ENCODE measurements around the gene RPRD2.
"Not testable (repeated sequence)": the region's sequence is repeated elsewhere in the genome, so short reads cannot be mapped to it uniquely, and the experiment has no call there.

RPRD2 gene

DNA sequence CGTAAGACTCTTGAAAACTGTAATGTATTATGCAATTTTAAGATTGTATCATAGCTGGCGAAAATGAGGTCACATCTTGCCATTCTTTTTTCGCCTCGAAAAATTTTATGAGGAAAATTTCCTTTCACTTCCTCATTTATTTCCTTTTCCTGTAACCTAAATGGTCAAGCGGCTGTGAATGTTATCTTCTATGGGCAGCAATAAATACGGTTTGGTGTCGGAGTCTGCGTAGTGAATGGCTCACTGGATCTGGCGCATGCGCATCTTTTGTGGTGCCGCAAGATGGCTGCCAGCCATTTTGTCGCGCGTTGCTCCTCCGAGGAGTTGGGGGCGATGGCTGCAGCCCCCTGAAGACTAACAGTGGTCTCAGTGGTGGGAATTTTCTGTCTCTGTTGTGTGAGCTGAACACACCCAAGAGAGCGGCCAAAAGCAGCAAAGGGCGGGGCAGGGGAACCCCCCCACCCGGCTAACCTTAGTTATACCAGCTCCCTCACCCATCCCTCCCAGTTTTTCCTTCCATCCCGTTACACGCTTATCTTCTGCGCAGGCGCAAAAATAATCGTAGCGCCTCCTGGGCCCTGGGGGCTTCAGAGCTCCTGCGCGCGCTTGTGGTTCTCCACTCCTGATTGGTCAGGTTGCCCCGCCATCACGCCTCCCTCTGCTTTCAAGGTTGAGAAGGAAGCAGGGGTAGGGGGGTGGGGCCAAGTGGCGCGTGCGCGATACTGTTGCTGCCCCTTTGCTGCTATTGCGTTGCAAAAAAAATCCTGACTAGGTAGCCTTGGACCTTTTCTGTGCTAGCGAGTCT lies at the start of gene RPRD2:
Gene RPRD2 (plus strand): TSS at position 722 of the 805 bp plus-strand sequence. CDS start 568 bp downstream, outside the sequence.
- DNase-seq (ENCODE audit: low read depth in 2 of 2): peak; percentile 97 to 98

DNA sequence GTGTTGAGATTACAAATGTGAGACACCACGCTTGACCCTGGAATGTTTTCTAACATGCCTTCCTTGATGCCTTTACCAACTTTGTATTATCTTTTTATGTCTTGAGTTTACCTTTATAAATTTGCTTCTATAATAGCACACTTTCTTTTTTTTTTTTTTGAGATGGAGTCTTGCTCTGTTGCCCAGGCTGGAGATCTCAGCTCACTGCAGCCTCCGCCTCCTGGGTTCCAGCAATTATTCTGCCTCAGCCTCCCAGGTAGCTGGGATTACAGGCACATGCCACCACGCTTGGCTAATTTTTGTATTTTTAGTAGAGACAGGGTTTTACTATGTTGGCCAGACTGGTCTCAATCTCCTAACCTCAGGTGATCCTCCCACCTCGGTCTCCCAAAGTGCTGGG lies 49.3 kb upstream of the RPRD2 start:
- DNase-seq (ENCODE audit: low read depth in 2 of 2): not testable (repeated sequence)

DNA sequence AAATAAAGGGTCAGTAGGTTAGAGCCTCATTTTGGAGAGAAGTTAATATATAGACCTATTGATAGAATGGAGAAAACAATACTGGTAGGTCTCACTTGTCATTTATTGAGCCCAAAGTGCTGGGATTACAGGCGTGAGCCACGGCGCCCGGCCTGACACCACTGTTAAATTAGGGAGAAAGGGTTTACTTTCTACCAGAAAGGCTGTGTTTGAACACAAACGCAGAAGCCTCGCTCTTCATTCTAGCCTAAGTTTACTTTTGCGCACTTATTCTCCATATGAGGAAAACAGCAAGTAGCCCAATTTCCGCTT lies 43.3 kb upstream of the RPRD2 start:
- no peak for DNase-seq (ENCODE audit: low read depth in 2 of 2)

DNA sequence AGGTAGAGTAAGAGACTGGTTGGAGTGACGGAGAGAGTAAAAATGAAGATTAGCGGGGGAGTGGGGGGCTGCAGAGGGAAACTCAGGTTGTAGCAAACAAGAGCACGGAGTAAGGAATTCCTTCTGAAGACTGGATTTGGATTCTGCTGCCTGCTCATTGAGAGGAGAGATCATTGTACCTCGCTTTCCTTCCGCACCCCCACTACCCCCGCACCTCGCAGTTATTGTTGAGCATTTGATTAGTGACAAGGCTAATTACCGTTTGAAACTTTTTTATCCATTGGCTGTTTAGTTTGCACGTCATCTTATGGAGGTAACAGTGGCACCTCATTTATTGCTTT lies 42.2 kb upstream of the RPRD2 start:
- no peak for DNase-seq (ENCODE audit: low read depth in 2 of 2)

DNA sequence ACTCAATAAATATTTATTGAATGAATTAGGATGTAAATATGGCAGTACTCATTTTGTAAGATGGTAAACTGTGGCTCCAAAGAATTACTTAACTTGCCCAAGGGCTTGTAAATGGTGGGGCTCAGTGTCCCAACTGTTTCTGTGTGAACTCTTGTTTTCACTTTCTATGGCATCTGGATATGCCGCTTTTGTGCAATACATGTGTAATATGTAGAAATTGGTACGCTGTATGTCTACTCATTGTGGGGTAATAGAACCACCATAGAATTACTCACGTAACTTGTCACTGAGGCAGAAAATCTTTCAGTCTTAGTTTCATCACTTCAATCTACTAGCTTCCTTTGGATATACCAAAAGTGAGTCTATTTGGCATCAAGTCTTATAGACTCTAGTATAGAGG lies 41.6 kb upstream of the RPRD2 start:
- peak in 1 of 2 donors; percentile 15 for DNase-seq (ENCODE audit: low read depth in 2 of 2)

DNA sequence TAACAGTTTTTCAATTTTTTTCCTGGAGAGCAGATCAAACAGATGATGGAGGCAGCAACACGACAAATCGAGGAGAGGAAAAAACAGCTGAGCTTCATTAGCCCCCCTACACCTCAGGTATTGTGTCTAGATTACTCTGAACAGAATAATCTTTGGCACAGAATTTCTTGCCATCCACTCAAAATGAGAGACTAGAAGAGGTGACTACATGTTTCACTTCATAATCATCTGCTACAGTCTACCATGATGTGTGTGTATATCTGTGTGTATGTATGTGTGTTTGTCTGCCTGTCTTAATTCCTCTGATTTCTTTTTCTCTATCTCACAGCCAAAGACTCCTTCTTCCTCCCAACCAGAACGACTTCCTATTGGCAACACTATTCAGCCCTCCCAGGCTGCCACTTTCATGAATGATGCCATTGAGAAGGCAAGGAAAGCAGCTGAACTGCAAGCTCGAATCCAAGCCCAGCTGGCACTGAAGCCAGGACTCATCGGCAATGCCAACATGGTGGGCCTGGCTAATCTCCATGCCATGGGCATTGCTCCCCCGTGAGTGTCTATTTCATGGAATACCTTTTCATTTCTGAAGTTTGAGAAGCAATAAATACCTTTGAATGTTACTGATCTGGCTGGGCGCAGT lies 31.2 kb upstream of the RPRD2 start:
- DNase-seq (ENCODE audit: low read depth in 2 of 2): no peak

DNA sequence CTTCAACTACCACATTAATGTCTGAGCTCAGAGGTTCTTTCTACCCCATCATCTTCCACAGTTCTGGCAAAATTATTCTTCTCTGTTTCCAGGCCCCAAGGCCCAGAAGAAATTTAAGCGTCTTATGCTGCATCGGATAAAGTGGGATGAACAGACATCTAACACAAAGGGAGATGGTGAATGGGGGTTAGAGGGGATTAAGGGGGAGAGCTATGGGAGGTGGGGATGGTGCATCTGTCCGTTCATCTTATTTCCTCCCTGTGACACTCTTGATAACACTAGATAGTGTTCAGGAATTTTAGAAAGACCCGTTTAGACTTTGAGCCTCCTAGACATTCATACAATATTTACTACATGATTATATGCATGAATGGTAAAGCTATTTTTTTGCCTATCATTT lies 17.6 kb upstream of the RPRD2 start:
- DNase-seq (ENCODE audit: low read depth in 2 of 2): no peak

DNA sequence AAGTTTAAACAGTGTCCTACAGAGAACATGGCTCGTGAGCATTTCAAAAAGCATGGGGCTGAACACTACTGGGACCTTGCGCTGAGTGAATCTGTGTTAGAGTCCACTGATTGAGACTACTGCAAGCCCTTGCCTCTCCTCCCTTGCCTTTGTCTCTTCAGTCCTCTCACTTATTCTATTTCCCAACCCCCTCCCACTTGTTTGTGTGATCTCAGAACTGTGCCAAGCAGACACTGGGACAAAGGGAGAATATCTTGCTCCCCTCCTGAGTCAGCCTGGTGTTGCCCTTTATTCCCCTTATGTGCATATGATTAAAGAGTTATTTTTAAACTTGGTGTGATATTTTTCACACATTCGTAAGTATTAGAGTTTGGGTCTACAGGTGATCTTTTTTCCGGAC lies 11.1 kb upstream of the RPRD2 start:
- DNase-seq (ENCODE audit: low read depth in 2 of 2): no peak

DNA sequence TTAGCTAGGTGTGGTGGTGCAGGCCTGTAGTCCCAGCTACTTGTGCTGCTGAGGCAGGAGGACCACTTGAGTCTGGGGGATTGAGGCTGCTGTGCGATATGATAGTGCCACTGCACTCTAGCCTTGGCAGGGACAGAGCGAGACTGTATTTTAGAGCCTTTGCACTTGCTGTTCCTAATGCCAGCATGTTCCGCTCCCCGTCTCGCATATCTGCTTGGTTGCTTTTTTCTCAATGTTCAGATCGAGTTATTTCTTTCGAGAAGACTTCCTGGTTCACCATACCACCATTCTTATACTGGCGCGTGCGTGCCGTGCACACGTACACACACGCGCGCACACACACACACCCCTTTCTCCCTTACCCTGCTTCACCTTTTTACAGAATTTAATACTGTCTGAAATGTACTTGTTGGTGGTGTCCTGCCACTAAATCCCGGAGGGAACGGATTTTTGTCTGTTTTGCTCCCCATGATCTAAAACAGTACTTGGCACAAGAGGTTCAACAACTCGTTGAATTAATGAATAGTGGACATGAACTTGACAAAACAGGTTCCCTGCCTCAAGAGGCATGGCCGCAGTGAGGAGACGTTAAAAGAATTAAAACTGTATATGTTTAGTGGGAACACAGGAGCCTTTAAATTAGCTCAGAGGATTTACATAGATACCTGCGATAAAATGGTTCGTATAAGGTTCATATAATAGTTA lies 1.1 kb upstream of the RPRD2 start:
- no peak for DNase-seq (ENCODE audit: low read depth in 2 of 2)

DNA sequence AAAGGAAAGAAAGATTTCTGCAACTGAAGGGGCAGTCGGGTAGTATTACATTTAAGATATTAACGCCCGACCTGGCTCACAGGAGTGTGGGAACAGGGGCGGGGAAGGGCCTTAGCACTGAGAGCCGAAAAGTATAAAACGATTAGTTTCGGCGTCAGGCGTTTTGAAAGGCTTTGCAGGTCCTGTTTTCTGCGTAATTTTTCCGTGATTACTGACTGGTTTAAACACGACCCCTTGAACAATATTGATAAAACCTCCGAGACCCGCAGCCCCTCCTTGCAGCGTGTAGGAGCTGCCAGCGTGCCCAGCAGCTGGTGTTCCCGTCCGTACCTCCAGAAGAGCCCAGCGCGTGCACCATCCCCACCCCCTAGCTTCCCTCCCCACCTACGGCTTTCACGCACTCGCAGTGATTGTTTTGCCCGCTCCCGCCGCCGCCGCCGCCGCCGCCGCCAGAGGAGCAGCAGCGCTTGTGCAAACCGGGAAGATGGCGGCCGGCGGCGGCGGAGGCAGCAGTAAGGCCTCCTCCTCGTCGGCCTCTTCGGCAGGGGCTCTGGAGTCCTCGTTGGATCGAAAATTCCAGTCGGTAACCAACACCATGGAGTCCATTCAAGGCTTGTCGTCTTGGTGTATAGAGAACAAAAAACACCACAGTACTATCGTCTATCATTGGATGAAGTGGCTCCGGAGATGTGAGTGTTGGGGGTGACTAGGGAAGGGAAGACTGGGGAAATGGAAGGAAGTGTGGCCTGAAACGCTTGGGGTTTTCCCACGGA lies 470 bp downstream of the RPRD2 start:
- peak; percentile 59 to 65 for DNase-seq (ENCODE audit: low read depth in 2 of 2)

DNA sequence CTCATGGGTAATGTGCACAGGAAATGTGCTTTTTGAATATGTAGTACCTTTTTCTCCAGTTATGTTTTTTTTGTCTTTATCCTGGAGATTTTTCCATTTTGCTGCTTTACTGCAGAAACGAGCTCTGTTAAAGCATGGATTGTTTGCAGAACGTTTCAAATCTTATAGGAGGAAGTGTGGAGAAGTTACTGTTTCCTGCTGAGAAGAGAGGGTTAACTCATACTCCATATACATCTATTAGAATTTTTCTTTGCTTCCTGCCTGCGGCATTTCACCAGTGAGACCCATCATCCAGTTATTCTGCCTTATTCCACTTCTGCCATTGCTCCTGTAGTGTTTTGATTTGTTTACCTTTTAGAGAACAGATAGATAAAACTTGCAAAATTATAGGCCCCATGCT lies 2.0 kb downstream of the RPRD2 start:
- no peak for DNase-seq (ENCODE audit: low read depth in 2 of 2)

DNA sequence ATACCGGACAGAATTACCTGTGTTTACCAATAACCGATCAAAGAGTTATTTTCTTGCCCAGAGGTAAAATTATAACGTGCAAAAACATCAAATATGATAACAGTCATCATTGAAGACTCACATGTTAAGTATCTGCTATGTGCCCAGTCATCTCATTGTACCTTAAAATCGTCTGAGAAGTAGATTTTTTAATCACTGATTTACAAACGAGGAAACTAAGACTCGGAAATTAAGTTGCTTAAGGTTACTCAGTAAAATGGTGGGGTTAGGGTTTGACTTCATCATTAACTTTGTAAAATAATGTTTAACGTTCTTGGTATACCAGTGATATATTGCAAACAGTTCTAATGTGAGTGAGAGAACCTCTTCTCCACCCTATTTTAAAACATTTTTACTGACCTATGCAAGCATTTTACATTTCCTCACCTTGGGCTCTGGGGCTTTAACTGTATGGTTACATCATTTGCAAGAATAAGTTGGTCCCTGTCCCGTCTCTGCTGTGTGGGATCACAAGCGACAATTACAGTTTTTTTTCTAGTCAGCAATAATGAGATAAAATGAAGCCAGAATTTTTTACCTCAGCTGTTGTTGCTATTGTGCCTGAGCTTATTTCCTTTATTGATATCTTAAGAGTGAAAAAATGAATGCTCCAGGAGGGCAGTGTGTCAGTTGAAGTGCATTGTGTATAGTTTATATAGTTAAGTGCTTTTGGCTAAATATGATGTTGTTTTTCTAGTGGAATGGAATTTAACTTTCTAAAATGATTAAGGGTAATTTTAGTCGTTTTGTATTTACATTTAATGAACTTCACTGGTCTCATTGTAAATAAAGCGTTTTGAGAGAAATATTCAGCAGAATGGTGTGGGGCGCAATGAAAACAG lies 2.7 kb downstream of the RPRD2 start:
- no peak for DNase-seq (ENCODE audit: low read depth in 2 of 2)

DNA sequence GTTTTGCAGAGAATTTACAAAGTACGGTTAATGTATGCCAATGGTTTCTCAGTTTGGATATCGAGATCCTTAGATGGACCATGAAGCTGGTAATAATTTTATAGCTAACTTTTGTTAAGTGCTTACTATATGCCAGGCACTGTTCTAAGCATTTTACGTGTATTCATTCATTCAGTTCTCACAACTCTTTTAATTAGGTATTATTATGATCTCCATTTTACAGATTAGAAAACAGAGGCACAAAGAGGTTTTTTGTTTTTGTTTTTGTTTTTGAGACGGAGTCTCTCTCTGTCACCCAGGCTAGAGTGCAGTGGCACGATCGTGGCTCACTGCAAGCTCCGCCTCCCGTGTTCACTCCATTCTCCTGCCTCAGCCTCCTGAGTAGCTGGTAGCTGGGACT lies 7.2 kb downstream of the RPRD2 start:
- no peak for DNase-seq (ENCODE audit: low read depth in 2 of 2)

DNA sequence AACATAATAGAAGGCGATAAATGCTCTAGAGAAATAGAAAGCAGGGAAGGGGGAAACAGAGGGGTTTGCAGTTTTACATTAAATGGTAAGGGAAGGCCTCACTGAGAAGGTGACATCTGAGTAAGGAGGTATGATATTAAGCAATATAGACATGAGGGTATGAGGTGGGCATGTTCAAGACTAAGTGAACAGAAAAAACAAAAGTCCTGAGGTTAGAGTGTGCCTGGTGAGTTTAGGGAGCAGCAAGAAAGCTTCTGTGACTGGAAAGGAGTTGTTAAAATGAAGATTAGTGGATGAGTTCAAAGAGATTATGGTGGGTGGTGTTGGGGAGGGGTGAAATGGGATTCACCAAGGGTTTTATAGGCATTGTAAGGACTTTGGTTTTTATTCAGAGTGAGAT lies 8.6 kb downstream of the RPRD2 start:
- DNase-seq (ENCODE audit: low read depth in 2 of 2): no peak

DNA sequence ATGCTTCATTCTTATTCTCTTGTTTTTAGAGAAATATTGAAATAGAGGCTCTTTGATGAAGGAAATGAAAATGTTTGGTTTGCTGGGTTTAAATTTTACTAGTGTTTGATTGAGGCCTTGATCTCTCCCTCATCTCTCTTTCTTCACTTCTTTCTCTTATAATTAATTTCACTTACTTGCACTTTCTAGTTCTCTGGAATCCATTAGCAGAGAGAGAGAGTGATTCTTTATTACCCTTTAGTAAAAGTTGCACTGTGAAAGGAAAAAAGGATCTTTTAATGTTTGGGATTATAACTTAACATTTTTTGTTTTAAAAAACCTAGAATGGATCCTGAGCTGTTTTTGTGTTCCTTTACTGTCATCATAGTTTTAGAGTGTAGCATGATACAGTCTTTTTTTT lies 12.2 kb downstream of the RPRD2 start:
- no peak for DNase-seq (ENCODE audit: low read depth in 2 of 2)

DNA sequence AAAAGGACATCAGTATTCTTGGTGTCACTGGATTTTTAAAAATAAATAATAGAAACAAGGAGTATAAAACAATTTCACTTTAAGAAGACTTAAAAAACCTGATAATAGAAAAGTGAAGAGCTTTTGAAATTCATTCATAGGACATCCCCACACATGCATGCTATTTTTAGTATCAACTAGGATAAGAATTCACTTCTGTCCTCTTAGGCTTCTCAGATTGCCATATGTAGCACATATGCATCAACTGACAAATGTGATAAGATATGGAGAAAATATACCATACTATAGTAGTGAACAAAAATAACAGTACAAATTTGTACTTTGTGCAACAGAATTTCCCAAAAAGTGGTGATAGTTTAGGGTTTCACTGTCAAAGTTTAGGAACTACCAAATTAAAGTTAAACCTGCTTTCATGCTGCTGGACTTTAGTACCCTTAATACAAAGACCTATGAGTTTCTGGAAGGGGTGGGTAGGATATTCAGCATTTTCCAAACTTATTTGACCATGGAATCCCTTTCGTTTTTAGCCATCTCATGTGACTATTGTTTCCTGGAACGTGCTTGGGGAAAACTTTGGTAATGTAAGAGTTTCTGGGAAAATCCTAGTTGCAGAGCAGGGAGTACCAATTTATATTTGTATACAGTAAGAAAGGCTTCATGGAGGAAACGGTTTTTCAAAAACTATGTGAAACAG lies 19.8 kb downstream of the RPRD2 start:
- no peak for DNase-seq (ENCODE audit: low read depth in 2 of 2)

DNA sequence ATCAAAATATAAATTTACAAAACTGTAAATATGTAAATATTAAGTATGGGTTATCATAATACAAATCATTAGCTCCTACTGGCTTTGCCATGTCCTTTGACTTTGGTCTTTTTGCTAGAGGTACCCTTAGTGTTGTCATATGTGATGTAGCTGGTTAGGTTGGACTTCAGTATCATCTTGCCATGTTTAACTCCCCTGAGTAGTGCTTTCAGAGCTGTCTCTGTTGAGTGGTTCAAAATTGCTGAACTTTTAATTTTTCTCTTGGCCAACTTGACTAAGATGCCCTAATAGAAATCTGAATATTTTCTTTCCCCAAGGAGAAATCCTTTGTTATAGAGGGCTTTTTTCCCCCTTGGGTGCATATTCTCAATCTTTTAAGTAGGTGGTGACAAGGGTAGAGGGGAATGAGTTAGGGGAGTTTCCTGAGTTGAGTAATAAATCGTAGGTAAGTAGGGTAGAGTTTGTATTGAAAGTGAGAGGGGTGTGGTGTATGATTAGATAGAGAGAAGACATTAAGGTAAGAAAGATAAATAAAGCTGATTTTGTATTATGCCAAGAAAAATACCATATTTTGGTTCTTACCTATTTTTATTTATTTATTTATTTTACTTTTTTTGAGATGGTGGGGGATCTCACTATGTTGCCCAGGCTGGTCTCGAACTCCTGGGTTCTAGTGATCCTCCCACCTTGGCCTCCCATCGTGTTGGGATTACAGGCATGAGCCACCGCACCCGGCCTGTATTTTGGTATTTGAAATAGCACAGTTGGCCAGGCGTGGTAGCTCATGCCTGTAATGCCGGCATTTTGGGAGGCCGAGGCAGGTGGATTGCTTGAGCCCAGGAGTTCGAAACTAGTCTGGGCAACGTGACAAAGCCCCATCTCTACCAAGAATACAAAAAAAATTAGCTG lies 21.8 kb downstream of the RPRD2 start:
- DNase-seq (ENCODE audit: low read depth in 2 of 2): no peak

DNA sequence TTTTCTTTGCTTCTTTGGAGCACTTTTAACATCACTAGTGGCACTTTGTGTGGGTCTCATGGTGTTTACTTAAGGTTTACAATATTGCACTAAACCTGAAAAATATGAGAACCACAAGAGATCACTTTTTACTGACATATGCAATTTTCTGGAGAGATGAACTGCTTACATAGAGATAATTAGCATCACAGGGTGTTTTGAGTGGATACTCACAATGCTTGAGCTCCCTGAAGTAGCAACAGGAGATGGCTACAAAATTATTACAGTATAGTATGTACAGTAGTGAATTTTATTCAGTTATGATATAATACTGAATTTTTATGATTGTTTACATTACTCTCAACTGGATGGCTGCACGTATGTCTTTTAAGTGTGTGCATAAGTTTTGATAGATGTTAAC lies 22.6 kb downstream of the RPRD2 start:
- no peak for DNase-seq (ENCODE audit: low read depth in 2 of 2)

DNA sequence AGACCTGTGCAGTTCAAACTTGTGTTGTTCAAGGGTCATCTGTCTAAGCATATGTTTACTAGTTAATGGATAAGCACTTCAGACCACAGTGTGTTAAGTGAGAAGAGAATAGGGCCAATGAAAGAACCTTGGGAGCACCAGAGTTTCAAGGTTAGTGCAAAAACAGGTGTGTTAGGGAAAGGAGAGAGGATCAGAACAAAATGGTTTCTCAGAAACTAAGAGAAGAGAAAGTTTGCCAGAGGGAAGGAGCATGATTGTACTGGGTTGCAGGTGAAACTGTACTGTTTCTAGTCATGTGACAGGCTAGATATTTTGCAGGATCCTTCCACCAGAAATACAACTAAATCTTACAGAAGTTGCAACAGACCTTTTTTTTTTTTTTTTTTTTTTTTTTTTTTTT lies 23.3 kb downstream of the RPRD2 start:
- no peak for DNase-seq (ENCODE audit: low read depth in 2 of 2)

DNA sequence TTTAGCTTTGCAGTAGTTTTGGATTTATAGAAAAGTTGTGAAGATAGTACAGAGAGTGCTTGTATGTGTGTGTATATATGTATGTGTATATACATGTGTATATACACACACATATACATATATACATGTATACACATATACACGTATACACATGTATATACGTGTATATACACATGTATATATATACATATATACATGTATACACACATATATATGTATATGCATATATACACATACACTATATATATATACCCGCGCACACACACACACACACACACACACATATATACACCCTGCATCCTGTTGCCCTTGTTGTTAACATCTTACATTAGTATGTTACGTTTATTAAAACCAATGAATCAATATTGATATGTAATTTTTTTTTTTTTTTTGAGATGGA lies 24.3 kb downstream of the RPRD2 start:
- no peak for DNase-seq (ENCODE audit: low read depth in 2 of 2)

Measured in activated CD4-positive, alpha-beta T cell treated with anti-CD3 and anti-CD28 coated beads for 24 hours (primary cell).